Activated CD8-positive, alpha-beta T cell treated with anti-CD3 and anti-CD28 coated beads for 36 hours (primary cell): ENCODE measurements around the gene AFAP1. TPM values are rescaled to one million over a fixed set of nuclear protein-coding genes. Genes with fewer than 3 reads are reported as not detected.
A peak's percentile ranks its signal among the peaks of the same experiment; 100 is the strongest.

Experiments used
- ATAC-seq: fragments of 200-7000 bp; cut with Tn5 transposase; one replicate; pipeline ENCODE4 v1.10.0; 2021; ENCODE audit warnings: mild to moderate bottlenecking, moderate library complexity
- CTCF ChIA-PET: fragments of 350-600 bp; sonication (Branson Sonifier 250); formaldehyde crosslinking; loops from one replicate; lab custom pipeline; 2021; ENCODE audit warnings: antibody characterized with exemption; lab: Charles Lee
- POLR2A ChIA-PET: fragments of 350-600 bp; sonication (Branson Sonifier 250); formaldehyde crosslinking; loops from one replicate; lab custom pipeline; 2021; ENCODE audit warnings: antibody characterized with exemption; lab: Charles Lee
- DNase-seq: peaks from one replicate; pipeline ENCODE4 v3.0.0-alpha.2; 2020
- H3K27ac Mint-ChIP-seq: one replicate; pipeline ENCODE4 v1.8.0; 2021; ENCODE audit warnings: mild to moderate bottlenecking, mixed read lengths
- H3K27me3 Mint-ChIP-seq: one replicate; pipeline ENCODE4 v1.8.0; 2021; ENCODE audit warnings: mixed read lengths
- H3K36me3 Mint-ChIP-seq: one replicate; pipeline ENCODE4 v1.8.0; 2021; ENCODE audit warnings: low read depth, mixed read lengths
- H3K4me1 Mint-ChIP-seq: one replicate; pipeline ENCODE4 v1.8.0; 2021; ENCODE audit warnings: low read depth, mixed read lengths
- H3K4me3 Mint-ChIP-seq: one replicate; pipeline ENCODE4 v1.8.0; 2021; ENCODE audit warnings: mild to moderate bottlenecking, moderate library complexity, mixed read lengths
- H3K9me3 Mint-ChIP-seq: one replicate; pipeline ENCODE4 v1.8.0; 2021; ENCODE audit warnings: mixed read lengths
- CTCF ChIP-seq: fragments of 200-600 bp; IDR thresholded peaks from one replicate; pipeline ENCODE4 v1.8.0; 2022; ENCODE audit warnings: antibody characterized with exemption, mild to moderate bottlenecking
- intact Hi-C: fragments of 100-400 bp; cut with micrococcal nuclease; formaldehyde crosslinking; loops from one replicate; pipeline ENCODE4 v1.10.0; 2022
- total RNA-seq, 2 experiments: library from RNA; stranded (reverse); gene quantifications; one replicate each; pipeline ENCODE4 v1.2.3, GENCODE V29; 2021

AFAP1 gene
- total RNA-seq, 2 experiments from 2014 or later, result 25.5 to 26.5 TPM

GRCh38 chr4:7723625-7724024 is 216.0 kb downstream of the AFAP1 start:
- CTCF ChIA-PET, result interaction anchor here (1.7 kb wide), 1 partner anchor 79 kb away, joined by 4 read pairs; no protein-coding TSS in a partner anchor
- Mint-ChIP-seq H3K36me3 (no peaks in the 10 kb centered on the region), H3K27ac (no peak overlapping the region), H3K4me3 (no peak overlapping the region), H3K9me3 (no peaks in the 10 kb centered on the region), H3K4me1 (peaks cover 4% of the 10 kb centered on the region), H3K27me3 (peaks cover 9% of the 10 kb centered on the region)
- intact Hi-C loops, result no loop called here
- ATAC-seq (no peak), DNase-seq (no peak)
- TF ChIP-seq CTCF, result no peak
- POLR2A ChIA-PET, result no interaction called here

- no peaks in the 10 kb centered on the region for H3K36me3 Mint-ChIP-seq
- no peak for DNase-seq
- no peak for TF ChIP-seq CTCF
- ChIA-PET POLR2A (no interaction called here), CTCF (interaction anchor here (0.8 to 1.7 kb wide), 3 partner anchors 72 to 620 kb away, joined by 3 to 4 read pairs (median 3); no protein-coding TSS in a partner anchor)
- no peak for ATAC-seq
- intact Hi-C loops, result no loop called here
- H3K27ac Mint-ChIP-seq, result no peak overlapping the region
- peaks cover 9% of the 10 kb centered on the region for H3K27me3 Mint-ChIP-seq
- no peaks in the 10 kb centered on the region for H3K9me3 Mint-ChIP-seq
- H3K4me1 Mint-ChIP-seq, result peaks cover 4% of the 10 kb centered on the region
- H3K4me3 Mint-ChIP-seq, result no peak overlapping the region
Observed at GRCh38 chr4:7722766-7723387, 216.8 kb downstream of the AFAP1 start.

- peak; percentile 27 for DNase-seq
- Mint-ChIP-seq H3K4me3 (no peak overlapping the region), H3K27ac (no peak overlapping the region), H3K36me3 (no peaks in the 10 kb centered on the region), H3K9me3 (no peaks in the 10 kb centered on the region), H3K4me1 (peaks cover 4% of the 10 kb centered on the region), H3K27me3 (peaks cover 9% of the 10 kb centered on the region)
- no peak for ATAC-seq
- intact Hi-C loops, result no loop called here
- TF ChIP-seq CTCF, result peak; percentile 5
- CTCF ChIA-PET, result interaction anchor here (0.8 to 1.7 kb wide), 3 partner anchors 73 to 620 kb away, joined by 3 to 4 read pairs (median 3); no protein-coding TSS in a partner anchor
- POLR2A ChIA-PET, result no interaction called here
Observed at GRCh38 chr4:7721984-7722551, 217.6 kb downstream of the AFAP1 start.

- intact Hi-C loops, result no loop called here
- Mint-ChIP-seq H3K27ac (no peak overlapping the region), H3K27me3 (peaks cover 13% of the 10 kb centered on the region), H3K4me1 (peaks cover 4% of the 10 kb centered on the region), H3K9me3 (no peaks in the 10 kb centered on the region), H3K4me3 (no peak overlapping the region), H3K36me3 (no peaks in the 10 kb centered on the region)
- peak; percentile 95 for TF ChIP-seq CTCF
- ChIA-PET CTCF (interaction anchor here (0.7 to 2.2 kb wide), 13 partner anchors 10 to 524 kb away, joined by 3 to 10 read pairs (median 4); no protein-coding TSS in a partner anchor), POLR2A (no interaction called here)
- peak; percentile 74 for ATAC-seq
- peak; percentile 73 for DNase-seq
Observed at GRCh38 chr4:7719354-7720174, 220.1 kb downstream of the AFAP1 start.
